IPS-NIHi7 (cell line): ENCODE results near the gene INCA1.
"Not testable (repeated sequence)": the region's sequence is repeated elsewhere in the genome, so short reads cannot be mapped to it uniquely, and the experiment has no call there.

ENCODE experiments used
- DNase-seq: peaks from one replicate; pipeline ENCODE4 v3.0.0; 2012; ENCODE audit warnings: mixed read lengths; ENCODE audit errors: extremely low spot score

INCA1 gene

GRCh38 chr17:4997302-4998026 is at the start of gene INCA1, which contains the start of gene KIF1C:
Gene INCA1 (minus strand): TSS chr17:4997522. CDS start chr17:4994437, 3,085 bp downstream.
Gene KIF1C (plus strand): TSS chr17:4997950. CDS start chr17:5000247, 2,297 bp downstream.
- peak; percentile 99 for DNase-seq

GRCh38 chr17:5045496-5045895 is 48.2 kb upstream of the INCA1 start:
- DNase-seq = no peak

GRCh38 chr17:5044630-5045029 is 47.3 kb upstream of the INCA1 start:
- no peak for DNase-seq

- DNase-seq = peak; percentile 62
Observed at GRCh38 chr17:5043524-5043923, 46.2 kb upstream of the INCA1 start.

- DNase-seq = no peak
Observed at GRCh38 chr17:5042157-5043022, 45.1 kb upstream of the INCA1 start.

- peak; percentile 42 for DNase-seq
Observed at GRCh38 chr17:5035315-5035714, 38.0 kb upstream of the INCA1 start, which contains the start of gene SLC52A1. Gene SLC52A1 (minus strand): TSS chr17:5035426. CDS start chr17:5034606, 820 bp downstream.

- no peak for DNase-seq
Observed at GRCh38 chr17:5034651-5035050, 37.3 kb upstream of the INCA1 start.

GRCh38 chr17:5034063-5034462 is 36.7 kb upstream of the INCA1 start:
- no peak for DNase-seq

- DNase-seq = no peak
Observed at GRCh38 chr17:5033352-5034015, 36.2 kb upstream of the INCA1 start.

GRCh38 chr17:5032865-5033264 is 35.5 kb upstream of the INCA1 start:
- no peak for DNase-seq

GRCh38 chr17:5031365-5032082 is 34.2 kb upstream of the INCA1 start:
- peak; percentile 86 for DNase-seq

GRCh38 chr17:5030168-5030567 is 32.8 kb upstream of the INCA1 start:
- DNase-seq = not testable (repeated sequence)

- DNase-seq = no peak
Observed at GRCh38 chr17:5027916-5028315, 30.6 kb upstream of the INCA1 start.

- DNase-seq = no peak
Observed at GRCh38 chr17:5027299-5027698, 30.0 kb upstream of the INCA1 start.

GRCh38 chr17:5024604-5025003 is 27.3 kb upstream of the INCA1 start:
- DNase-seq = no peak

- DNase-seq = no peak
Observed at GRCh38 chr17:5023588-5024147, 26.3 kb upstream of the INCA1 start.

GRCh38 chr17:5022171-5022711 is 24.9 kb upstream of the INCA1 start:
- DNase-seq = no peak

- no peak for DNase-seq
Observed at GRCh38 chr17:5020502-5021023, 23.2 kb upstream of the INCA1 start.

- peak; percentile 63 for DNase-seq
Observed at GRCh38 chr17:5019475-5019956, 22.2 kb upstream of the INCA1 start.

GRCh38 chr17:5014357-5014756 is 17.0 kb upstream of the INCA1 start:
- DNase-seq = no peak
